HG03066 (cell line): Measurements from ENCODE around the gene FAM120C.
A peak's percentile ranks its signal among the peaks of the same experiment; 100 is the strongest.

Experiments used
- ATAC-seq: cut with Tn5 transposase; IDR thresholded peaks from one replicate; pipeline ENCODE4 v1.9.1; 2021; ENCODE audit warnings: low read depth; ENCODE audit not compliant: unreplicated experiment

The FAM120C gene

DNA sequence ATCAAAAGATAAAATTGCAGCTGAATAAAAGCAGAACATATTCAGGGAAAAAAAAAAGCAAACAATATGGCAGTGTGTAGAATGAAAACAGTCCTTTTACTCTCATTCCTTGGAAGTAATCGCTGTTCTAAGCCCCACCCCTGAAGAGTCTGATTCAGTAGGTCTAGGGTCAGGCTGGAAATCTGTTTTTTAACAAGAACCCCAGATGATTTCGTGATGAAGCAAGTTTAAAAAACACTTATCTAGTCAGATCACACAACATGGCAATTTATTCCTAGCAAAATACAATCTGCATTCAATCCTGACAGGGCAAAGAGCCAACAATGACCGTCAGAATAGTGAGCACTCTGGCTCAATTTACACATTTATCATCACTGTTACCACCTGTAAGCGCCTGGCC lies 16.1 kb downstream of the FAM120C start:
- no peak for ATAC-seq

DNA sequence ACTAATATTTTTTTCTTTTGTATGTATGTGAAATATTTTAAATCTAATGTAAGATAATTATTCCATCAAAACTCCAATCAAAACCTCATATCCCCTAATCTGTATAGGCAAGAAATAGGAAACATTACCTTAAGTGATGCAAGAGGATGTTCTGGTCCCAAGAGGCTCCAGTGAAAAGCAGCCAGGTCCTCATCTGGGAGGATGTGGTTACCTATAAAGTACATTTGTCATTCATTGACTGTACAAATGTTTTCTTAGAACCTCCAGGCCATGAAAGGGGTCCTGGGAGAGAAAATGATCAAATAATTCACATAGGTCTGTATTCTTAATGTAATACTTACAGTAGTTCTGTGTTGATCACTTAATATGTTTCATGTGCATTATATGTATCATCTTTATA lies 25.5 kb downstream of the FAM120C start:
- no peak for ATAC-seq

DNA sequence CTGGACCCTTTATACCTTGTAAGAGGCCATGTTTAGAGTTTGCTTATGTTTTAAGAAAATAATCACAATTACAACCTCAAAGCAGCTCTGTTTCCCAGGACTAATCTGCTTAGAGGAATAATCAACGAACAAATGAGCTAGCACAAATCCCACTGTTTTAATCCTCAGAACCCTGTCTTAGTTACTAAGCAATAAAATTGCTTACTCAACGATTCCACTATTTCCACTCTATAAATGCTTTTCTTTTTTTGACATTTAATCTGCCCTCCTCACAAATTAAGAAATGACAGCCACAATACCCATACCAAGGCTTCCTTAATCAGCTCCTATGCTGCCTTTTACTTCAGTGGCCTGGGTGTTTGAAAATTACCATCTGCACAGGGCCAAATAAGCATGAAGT lies 48.8 kb downstream of the FAM120C start:
- ATAC-seq, result no peak

DNA sequence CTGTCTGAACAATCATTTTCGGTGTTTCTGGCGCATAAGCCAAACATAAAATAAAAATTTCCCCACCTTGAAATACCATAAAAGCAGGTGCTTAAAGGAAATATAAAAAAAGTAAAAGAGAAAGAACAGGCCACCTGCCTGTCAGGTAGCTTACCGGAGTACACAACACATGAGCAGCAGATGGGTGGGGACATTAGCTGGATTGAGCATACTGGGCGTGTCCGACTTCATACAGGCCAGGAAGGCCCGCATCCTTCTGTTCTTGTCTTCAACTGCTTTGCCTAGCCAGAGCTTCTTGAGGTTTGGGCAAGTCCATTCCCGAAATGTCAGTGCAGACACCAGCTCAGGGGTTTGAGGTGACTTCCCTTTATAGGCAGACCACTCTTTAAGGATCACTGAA lies 66.7 kb downstream of the FAM120C start:
- no peak for ATAC-seq

DNA sequence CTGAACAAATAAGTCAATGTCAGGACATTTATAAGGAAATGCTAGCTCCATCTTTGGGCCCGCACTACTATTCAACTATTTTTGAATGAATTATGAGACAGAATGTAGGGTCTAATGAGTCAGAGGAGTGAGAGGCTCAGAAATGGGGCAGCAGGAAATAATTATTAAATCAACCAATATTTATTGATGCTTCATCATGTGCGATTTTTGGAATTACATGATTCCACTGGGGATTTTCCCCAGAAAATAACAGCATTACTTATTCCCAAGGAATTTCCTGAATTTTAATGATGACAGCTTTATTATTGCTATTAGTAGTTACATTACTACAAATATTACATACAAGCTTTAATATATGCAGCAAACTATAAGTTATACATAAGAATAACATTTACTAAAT lies 89.5 kb downstream of the FAM120C start:
- no peak for ATAC-seq

DNA sequence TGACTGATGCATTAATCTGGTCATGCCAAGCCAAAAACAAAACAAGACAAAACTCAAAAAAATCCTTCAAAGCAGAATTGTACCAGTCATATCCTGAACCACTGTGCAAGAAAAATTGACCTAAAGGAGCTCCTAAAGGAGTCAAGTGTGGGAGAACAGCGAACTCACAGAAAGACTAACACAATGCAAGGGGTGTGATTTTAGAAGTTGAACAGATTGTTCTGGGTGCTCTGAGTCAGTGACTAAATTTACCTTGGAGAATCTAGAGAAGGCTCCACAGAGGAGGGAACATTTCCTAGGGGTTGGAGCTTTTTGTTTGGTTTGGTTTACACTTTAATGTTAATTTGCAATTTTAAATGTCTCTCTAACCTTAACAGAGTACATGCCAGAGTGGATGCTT lies 89.9 kb downstream of the FAM120C start:
- ATAC-seq, result no peak

DNA sequence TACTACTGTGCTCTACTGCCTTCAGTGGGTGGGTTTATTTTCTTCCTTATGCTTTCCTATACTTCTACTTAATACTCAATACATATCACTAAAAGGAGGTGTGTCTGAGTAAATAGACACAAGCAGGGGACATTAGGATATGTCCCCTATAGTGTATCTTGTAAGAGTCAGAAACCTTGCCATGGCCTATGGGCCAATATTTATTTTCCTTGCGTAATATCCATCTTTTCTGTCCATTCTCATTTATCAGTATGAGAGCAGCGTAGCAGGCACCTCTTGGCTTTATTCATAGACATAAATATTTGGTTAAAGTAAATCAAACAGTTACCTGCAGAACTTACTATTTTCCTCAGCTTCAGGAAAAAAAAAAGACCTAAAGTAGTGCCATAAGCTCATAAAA lies 92.2 kb downstream of the FAM120C start:
- ATAC-seq, result no peak

DNA sequence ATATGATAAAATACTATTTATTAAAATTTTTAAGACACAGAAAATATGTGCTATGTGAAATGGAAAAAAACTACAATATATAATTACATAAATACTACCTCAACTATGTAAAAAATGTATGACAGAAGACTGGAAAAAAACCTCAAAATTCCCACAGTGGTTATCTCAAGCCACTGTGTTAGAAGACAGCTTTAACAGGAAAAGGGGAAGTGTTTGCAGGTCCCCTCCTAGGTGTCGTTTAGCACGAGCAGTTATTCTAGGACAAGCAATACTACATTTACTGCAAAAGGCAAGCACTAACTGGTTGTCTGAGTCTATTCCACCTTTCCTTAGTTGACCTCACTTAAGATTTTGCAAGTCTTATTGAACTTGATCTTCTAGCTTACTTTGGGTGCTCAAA lies 93.9 kb downstream of the FAM120C start:
- no peak for ATAC-seq

DNA sequence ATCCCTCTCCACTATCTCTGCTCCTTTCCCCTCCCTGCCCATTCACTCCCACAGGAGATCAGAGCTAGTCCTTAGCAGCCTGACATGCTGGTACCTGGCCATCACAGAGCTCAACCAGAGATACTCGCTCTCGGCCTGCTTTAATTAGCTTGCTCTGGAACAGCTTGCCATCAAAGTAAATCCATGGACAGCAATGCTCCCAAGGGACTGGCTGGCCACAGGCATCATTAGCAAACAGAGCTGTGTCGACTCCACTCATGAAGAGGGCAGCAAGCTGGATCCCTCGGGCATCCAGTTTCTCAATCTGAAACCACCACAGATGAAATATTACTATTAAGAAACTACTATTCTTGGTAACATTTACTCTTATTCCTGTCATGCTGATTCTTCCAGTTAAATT lies 95.4 kb downstream of the FAM120C start:
- ATAC-seq, result no peak

DNA sequence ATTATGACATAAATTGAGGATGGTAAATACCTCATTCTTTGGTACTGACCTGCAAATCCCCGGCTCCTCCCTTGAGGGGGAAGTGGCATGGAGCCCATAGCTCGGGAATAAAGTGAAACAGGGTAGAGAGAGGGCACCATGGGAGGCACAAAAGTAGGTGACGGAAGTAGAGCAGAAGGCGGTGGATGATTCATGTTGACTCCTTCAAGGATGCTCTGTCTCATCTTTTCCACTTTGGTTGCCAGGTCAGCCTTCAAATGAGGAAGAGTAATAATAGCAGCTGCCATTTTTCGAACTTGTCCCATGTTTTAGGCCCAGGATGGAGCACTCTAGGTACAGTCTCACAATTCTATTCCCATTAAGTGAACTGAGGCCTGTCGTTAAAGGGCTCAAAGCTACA lies 97.4 kb downstream of the FAM120C start:
- ATAC-seq, result no peak

DNA sequence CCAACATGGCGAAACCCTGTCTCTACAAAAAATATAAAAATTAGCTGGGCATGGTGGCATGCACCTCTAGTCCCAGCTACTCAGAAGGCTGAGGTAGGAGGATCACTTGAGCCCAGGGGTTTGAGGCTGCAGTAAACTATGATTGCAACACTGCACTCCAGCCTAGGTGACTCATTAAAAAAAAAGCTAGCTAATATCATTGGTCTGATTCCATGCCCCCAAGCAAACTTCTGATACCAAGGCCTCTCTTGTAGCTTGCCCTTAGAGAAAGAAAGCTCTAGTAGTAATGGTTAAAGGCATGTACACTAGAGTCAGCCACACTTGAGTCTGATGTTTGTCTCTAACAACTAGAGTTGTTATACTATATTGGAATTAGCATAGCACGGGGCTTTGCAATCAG lies 106.2 kb downstream of the FAM120C start:
- ATAC-seq, result no peak

DNA sequence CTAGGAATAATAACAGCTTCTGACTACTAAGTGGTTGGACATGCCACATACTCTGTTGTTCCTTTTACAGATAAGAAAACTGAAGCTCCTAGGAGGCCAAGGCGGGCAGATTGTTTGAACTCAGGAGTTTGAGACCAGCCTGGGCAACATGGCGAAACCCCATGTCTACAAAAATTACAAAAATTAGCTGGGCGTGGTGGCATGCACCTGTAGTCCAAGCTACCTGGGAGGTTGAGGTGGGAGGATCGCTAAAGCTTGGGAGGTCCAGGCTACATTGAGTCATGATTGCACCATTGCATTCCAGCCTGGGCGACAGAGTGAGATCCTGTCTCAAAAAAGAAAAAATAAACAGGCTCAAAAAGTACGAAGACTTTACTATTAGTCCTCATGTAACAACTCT lies 108.2 kb downstream of the FAM120C start:
- no peak for ATAC-seq

DNA sequence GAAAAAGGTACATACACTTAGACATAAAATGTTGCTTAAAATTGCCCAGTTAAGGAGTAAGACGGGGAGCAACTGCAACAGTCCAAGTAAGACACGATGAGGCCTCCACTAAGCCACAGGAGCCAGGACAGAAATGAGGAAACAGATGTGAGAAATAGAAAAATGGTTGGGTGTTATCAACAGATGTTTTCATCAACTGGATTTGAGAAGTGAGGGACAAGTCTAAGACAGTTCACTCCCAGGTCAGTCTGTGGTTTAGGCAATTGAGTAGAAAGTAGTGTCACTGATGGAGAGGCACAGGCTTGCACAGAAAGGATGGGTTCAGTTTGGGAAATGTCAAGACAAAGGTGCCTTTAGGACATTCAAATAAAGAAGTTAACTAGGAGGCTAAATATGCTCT lies 115.3 kb downstream of the FAM120C start:
- no peak for ATAC-seq

DNA sequence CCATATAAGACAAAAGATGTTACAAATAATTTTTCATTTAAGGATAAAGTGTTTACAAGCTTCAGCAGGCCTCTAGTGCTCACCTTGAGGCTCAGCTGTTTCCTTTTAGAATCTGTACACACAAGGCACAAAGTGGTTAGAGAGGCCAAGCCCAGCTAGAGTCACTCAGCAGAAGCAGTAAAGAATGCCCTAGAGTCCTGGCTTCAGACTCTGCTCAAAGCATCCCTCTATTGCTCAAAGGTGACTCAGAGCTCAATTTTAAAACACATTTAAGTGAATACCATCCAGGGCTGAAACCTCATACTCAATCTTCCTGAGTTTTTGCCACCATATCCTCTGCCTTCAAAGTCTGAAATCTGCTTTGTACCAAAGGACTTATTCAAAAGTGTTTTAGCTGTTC lies 116.2 kb downstream of the FAM120C start:
- no peak for ATAC-seq

DNA sequence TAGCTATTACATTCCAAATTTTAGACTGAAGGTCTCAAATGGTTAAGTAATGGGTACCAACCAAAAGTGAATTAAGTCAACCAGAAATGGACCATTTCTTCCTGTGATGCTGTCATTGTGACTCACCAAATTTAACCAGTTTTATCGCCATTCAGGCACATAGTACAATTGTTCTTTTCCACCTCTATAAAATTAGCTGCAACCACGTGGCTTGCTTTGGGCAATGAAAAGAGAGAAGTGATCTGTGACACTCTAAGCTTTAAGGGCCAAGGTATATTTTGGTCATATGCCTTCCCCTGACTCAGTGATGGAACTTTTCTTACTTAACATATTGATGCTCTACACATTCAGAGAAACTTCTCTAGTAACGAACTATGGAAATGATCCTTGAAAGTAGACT lies 118.5 kb downstream of the FAM120C start:
- no peak for ATAC-seq

DNA sequence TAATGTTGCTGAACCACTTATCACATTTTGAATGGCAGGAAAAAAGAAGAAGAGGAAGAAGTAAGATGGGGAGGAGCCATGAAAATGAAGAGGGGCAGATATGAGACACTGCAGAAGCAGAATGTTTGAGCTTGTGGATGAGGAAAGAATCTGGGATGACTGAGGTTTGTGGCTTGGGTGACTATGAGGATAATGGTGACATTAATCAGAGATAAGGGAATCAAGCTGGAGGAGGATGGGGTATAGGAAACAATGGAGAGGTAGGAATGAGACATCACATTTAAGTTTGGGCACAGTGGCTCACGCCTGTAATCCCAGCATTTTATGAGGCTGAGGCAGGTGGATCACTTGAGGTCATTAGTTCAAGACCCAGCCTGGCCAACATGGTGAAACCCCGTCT lies 119.7 kb downstream of the FAM120C start:
- ATAC-seq, result no peak

DNA sequence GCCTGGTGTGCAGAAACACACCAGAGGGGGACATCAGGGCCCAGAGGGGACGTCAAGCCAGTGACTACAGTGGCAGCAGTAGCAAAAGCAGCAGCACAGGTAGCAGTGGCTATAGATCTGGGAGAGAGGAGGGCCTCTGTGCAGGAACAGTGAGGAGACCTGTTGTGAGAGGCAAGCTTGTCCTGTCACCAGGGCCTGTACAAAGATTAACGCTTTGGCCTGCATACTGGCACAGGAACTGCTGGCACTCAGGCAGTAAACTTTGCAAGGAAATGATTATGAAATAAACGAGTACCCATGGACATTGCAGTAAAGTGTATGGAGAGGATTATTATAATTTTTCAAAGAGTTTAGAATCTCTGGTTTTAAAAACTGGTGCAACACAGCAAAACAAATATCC lies 133.3 kb downstream of the FAM120C start:
- ATAC-seq, result no peak

DNA sequence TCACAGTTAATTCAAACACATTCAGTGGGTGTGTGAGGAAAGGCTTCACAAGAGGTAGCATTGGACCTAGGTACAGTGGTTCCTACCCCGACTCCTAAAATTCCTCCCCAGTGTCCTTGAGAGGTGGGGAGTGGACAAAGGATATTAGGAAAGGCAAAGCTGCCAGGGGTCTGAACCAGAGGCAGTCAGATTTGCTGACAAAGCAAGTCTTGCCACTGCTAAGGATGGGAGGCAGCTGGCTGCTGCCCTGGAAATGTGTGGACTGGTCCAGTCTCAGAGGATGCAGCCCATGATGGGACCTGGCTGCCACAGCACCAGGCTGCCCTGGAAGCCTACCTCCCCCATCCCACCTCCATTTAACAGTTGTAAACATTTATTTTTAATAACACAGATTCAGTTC lies 134.6 kb downstream of the FAM120C start:
- ATAC-seq, result no peak

DNA sequence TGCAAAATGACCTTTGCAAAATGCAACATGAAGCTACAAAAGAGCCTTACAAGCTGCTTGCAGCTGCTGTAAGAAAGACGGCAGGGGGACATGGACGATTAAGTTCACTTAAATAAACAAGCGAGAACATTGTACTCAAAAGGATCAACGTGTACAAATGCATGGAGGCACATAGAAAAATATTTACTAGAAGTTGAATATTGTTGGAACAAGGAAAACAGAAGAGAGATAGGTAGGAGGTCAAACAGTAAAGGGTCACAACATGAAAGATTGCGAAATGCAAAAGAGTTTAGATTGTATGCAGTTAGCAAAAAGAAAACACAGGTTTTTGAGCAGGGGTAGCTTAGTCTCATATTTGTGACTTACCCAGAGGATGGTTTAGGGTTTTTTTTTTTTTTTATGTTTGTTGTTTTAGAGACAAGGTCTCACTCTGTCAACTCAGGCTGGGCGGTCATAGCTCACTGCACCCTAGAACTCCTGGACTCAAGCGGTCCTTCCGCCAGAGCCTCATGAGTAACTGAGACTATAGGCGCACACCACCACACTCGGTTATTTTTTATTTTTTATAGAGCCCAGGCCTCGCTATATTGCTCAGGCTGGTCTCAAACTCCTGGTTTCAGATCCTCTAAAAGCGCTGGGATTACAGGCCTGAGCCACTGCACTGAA lies 137.4 kb downstream of the FAM120C start:
- ATAC-seq, result no peak

DNA sequence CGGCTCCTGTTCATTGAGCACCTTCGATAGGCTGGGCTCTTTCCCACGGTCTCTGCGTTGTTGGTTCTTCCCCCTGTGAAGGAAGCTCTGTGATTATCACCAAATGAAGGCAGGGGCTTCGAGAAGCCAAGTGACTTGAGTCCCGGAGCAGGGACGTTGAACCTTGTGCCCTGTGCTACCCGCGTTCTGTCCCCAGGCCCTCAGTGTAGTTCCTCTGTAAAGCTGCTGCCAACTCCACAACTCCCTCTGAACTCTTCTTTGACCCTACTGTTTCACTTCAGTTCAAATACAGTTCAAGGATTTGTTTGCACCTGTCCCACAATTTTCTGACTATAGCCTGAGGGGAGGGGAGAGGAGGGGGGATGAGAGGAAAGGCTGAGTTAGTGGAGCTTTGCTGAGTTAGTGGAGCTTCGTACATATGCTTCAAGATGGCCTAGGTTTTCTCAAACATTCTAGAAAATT lies 138.1 kb downstream of the FAM120C start:
- no peak for ATAC-seq

DNA sequence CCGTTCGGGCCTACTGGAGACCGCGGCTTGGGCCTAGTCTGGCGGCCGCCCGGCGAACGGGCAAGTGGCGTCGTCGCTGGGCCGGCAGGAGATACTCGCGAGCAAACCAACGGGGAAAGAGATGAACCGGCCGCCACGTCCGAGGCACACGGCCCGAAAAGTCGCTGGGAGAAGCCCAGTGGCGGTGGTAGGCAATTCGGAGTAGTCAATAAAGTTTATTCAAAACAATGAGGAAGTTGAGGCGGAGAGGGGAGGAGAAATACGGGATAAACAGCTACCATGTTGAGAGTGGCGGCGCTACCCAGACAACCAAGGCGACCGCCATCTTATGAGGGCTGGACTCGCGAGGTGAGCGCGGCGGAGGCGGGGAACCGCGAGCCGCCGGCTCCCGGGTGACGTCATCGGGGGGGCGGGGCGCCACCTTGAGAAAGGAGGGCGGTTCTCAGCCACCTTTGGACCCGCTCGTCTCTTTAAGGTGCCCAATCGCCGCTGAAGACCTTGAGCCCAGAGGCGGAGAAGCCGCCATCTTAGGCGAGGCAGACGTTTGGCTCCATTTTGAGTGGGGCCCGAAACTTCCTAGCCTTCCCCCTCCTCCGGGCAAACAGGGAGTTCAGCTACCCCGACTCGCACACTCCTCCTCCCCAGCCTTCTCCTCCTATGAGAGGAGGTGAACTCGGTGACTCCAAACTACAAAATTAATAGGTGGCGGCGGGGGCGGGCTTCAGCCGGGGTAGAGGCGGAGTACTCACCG lies 138.8 kb downstream of the FAM120C start, which contains the start of gene PHF8:
Gene PHF8 (minus strand): TSS at position 348 of the 751 bp plus-strand sequence. CDS start 1,745 bp downstream, outside the sequence.
- ATAC-seq, result peak; percentile 82

DNA sequence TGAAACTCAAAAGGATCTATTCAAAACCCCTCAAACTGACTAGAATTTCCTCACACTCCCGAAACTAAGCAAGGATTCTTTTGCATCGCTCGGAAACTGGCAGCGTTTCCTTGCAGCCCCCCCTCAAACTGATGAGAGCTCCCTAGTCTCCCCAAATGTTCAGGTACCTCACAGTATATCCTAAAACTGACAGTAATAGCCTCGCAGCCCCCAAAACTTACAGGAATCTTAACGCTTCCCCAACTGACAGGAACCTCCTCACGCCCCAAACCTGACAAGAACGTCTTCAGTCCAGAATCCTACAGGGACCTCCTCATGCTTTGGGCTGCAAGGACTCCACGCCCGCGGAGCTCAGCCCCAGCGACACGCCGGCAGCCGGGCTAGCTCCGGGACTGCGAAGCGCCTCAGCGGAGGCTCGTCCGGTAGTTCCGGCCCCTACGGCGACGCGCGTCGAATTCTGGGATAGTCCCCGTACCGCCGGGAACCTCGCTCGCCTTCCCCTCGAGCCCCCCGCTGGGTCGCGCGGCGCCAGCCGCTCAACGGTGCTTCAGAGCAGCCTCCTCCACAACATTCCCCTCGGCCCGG lies 139.4 kb downstream of the FAM120C start:
- peak; percentile 9 for ATAC-seq
